Activated CD4-positive, alpha-beta T cell treated with anti-CD3 and anti-CD28 coated beads, Interleukin-10, Interleukin-2, amounts not matched to agents 100 ng/mL and 50 ng/mL, durations not matched to agents 16 hours and 8 hours (primary cell): Measurements from ENCODE around the gene EXT2.

Experiments used
- DNase-seq: peaks from one replicate; pipeline ENCODE4 v3.0.0-alpha.2; 2020

EXT2 gene

DNA sequence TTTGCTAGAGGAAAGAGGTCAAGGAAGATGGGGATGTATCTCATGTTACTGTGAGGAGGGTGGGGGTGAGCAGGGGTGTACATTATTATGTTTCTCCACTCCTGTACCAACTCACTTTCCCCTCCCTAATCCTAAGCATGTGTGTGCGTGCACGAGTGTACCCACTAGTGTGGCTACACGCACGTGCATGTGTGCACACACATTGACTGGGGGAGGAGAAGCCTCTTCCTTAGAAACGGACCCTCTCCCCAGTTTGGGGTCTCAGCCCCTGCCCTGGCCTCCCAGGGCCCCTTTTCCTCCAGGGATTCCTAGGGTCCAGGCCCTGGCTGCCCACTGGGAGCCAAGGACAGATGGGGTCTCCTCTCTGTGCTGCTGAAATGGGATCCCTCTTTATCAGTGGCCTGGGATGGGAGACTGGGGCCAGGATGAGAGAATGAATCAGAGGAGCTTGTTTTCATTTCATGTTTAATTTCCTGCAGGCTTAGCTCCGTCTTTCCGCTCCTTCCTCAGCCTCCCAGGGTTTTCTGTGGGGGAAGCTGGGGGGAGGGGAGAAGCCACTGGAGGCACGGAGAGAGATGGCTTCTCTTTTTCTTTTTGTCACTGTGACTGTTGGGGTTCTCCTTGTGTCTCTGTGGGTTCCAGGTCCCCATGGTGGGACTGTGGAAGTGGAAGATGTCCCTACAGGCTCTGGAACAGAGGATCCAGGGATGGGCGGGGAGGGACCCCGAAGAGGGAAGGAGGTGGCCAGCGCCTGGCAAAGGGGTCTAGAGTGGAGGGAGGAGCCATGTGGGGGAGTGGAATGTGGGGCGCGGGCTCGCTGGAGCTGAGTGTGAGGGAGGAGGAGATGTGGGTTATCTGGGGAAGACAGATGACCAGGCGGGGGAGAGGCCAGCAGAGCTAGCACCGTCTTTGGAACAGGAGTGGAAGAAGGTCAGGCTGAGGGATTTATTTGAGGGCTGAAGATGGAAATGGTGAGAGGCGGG, 174.2 kb downstream of the EXT2 start:
- no peak for DNase-seq

DNA sequence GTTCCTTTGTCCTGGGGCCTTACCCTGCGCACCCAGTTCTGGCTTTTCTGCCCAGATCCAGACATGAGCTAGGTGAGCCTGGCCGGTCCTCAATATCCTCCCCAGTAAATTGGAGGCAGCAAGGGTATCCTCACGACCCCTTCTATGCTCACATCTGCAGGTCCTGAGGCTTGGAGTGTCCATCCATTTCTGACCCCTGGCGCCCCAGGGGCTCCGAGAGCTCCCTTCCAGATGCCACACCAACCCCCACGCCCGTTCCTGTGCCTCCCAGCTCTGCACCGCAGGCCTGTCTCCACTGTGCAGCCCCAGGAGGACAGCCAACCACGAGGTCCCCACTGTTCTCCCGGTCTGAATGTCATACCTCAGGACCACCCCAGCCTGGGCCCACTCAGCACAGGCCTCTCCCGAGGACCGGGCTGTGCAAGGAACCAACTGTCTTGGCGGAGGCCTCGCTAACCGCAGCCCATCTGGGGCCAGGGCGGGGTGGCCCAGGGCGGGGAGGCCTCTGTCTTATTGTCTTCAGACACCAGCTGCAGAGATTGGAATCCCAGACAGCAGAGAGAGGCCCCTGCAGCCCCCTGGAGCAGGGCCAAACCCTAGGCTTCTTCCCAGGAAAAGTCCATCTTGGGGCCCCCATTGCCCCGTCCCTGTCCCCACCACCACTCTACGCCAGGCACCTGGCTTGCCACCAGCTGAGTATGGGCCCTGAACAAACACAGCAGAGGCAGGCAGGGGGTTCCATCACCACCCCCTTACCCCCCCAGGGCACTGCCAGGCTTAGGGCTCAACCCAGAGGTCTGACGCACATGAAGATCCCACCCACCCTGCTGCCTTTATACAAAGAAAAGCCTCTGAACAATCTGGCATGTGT, 175.2 kb downstream of the EXT2 start:
- no peak for DNase-seq

DNA sequence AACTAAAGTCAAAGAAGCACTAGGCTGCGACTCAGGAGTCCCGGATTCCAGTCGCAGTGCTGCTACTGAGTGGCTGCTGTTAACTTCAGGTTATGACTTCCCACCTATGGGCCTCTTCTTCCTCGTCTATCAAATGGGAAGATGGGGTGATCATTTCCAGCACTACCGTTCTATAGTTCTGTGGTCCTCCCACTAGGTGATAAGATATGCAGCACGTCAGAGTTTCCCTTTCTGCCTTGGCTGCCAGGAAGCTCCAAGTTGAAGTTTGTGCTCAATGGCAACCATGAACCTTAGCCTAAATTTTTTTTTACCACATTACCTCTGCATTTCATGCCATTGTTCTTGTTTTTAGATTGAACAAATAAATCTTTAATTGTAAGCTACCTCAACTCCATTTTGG, 175.8 kb downstream of the EXT2 start:
- DNase-seq, result no peak

DNA sequence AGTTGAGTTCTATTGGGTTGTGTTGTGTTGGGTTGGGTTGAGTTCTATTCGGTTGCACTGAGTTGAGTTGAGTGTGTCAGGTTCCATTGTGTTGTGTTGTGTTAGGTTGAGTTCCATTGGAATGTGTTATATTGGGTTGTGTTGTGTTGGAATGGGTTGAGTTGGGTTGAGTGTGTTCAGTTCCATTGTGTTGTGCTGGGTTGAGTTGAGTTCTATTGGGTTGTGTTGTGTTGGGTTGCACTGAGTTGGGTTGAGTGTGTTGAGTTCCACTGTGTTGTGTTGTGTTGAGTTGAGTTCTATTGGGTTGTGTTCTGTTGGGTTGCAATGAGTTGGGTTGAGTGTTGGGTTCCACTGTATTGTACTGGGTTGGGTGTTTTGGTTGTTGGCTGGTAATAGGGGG, 178.9 kb downstream of the EXT2 start:
- DNase-seq, result no peak

DNA sequence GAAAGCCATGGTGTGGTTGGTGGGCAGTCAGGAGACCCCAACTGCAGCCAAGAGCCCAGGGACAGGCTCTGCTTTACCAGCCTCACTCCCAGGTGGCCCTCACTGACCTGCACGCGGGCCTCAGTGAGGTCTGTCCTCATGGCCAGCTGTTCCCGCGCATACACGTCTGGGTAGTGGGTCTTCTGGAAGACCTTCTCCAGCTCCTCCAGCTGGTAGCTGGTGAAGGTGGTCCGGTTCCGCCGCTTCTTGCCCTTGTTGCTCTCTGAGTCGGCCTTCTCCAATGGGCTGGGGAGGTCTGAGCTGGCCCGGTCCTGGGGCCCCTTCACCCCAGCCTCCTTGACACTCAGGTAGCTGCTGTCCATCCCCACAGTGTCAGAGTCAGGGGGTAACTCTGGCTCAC, 179.8 kb downstream of the EXT2 start:
- no peak for DNase-seq

DNA sequence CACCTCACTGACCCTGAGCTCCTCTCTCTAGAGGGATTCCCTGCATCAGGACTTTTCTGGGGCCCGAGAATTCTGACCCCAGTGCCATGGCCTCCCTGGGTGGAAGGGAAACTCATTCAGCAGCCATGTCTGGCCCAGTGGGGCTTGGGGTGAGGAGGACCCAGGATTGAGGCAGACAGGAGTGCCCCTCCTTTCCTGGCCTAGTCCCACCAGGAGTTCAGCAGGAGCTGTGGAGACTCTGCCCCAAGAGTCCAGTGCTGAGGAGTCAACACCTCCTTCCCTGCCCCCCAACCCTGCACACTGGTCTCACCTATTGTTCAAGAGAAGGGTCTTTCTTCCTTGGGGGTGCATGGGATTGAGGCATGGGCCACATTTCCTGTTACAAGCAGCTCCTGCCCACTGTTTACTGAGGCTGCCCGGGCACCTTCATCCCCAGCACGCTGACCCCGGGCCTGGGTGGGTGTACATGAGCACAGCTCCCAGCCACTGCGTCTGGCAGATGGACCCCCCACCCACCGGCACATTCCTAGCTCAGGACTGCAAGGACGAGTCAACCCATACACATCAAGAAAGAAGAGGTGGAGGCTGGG, 180.6 kb downstream of the EXT2 start:
- no peak for DNase-seq

DNA sequence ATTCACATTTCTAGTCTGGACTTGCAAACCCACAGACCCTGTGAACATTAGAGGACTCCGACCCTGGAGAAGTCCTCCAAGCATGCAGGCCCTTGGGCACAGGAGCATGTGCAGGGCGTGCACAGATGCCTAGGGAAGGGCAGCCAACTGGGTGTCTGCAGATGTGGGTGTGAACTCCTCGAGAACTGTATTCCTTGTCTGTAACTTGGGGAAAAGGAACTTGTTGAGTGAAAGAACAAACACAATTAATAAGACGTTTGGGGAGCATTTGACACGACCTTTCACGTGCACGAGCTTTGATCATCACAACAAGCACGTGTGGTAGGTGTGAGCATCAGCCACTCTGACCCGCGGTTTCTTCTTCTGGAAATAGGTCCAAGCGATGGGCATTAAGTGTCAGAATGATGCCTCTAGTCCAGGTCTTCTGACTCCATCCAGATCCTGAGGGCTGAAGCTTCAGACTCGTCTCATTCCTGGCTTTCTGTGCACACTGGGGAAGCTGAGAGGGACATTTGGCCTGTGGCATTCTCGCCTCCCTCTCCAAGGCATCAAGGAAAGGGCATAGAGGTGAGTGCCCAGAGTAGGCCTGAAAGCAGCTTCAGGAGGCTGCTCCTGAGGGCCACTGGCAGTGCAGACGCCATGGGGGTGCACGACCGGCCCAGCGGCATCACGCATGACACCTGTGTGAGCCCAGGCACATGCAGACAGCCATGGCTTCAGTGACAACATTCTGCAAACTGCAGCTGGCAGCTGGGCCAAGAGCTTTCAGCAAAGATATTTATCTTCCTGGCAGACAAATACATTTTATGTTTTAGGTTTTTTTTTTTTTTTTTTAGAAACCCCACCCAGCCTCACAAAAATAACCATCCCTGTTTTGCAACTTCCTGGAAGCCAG, 182.0 kb downstream of the EXT2 start:
- no peak for DNase-seq

DNA sequence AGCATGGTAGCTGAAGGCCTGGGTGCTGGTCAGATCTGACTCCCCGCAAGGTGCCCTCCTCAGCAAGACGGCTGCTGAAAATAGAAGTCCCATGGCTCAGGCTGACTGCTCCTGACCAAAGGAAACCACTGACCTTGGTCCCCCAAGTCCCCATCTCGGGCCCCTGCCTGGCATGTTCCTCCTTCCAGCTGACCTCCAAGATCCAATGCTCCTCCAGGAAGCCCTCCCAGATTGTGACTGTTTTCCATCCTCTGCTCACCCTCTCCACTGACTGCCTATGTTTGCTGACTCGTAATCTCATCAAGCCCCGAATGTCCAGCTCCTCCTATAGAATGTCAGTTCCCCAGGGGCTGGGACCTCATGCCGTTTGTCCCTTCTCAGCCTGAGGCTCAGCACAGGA, 184.0 kb downstream of the EXT2 start:
- no peak for DNase-seq

DNA sequence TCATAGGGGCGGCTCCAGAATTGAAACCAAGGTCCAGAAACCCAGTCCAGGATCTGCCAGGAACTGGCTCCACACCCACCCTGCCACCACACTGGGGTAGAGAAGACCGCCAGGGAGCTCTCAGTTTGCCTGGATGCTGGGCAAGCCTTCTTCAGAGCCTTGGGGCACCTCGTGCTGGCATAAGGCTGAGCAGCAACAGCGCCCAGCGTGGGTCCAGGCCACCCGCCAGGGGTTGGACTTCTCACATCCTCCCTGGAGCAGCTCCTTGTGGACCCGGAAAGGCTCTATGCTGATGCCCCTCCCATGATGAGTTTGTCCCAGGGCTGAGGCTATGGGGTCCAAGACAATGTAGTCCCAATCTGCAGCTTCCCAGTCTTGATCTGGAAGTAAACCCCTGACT, 184.8 kb downstream of the EXT2 start:
- no peak for DNase-seq

DNA sequence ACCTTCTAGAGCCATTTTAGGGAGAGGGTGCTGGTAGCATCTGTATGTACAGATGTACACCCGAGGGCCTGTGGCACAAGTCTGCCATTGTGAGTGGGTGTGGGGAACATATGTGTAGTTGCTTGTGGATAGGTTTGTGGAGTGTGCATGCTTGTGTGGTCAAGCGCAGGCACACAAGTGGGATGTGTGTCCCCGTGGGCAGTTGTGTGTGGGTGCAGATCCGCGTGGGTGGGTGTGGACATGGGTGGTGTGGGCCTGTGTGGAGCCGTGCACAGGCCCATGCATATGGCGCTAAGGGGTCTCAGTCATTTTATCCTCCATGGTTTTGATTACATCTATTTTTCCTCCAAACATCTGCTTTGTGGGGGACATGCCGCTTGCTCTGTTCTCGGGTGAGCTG, 185.7 kb downstream of the EXT2 start:
- no peak for DNase-seq

DNA sequence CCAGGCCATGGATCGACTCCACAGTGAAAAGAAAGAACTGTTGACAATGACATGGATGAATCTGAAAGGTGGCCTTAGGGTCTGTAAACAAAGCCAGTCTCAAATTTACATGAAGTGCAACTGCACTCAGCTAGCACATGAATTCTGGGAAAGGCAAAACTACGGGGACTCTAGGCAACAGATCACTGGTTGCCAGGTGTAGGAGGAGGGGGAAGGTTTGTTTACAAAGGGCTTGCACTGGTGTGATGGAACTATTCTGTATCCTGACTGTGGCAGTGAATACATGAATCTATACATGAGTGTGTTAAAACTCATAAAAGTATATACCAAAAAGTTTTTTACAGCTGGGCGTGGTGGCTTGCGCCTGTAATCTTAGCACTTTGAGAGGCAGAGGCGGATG, 187.1 kb downstream of the EXT2 start:
- DNase-seq, result no peak

DNA sequence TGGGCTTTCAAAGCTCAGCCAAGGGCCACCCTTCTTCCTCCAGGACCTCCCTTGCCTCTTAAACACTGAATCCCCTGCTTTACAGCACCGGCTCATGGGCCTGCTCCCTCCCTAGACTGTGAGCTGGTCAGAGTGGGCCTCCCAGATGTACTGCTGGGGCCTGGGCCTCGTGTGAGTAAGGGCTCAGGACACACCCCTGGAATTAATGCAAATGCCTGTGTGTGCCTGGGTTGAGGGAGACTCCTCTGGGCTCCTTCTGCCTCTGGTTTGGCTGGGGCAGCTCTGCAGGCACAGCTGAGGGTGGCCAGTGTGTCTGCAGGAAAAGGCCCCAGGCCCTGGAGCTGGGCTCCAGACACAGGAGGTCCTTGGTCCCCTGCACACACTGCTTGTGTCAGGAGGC, 190.3 kb downstream of the EXT2 start:
- DNase-seq, result no peak

DNA sequence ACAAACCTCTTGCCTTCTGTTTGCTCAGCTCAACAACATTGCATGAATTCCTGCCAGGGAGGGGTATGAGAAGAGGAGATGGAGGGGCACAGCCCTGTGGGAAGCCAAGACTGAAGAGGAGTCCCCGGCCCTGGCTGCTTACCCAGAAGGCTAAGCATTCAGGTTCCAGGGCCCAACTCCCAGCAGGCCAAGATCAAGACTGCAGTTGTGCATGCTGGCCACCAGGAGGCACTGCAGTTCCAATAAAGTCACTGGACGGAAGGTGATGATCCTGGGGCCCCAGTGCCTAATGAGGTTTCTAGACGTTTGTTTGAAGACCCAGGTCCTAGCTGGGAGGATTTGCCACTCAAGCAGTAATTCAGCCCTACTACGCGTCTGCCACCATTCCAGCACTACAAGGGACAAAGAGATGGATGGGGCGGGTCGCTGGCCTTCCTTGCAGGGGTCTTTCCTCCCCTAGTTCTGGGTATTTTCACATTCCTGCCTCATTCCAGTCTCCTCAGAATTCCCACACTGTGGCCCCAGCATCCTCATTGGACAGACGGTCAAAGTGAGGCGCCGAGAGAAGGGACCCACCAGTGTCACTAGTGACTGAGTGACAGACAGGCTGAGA, 190.9 kb downstream of the EXT2 start:
- DNase-seq, result peak; percentile 73

DNA sequence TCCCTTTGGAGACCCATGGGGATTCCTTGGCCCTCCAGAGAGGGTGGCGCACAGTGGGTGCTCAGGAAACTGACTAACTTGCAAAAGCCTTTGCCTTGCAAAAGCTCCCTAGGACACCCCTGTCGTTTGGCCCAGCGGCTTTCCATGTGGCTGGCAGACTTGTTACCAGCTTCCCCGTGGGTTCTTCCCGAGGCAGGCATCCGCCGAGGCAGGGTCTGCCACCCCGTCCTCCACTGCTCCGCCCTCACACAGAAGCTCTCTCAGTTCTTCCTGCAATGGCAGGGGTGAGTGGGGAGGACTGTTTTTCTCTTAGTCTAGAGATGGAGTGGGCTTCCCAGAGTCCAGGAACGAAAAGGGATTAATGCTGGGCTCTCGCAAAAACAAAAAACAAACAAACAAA, 191.4 kb downstream of the EXT2 start:
- no peak for DNase-seq

DNA sequence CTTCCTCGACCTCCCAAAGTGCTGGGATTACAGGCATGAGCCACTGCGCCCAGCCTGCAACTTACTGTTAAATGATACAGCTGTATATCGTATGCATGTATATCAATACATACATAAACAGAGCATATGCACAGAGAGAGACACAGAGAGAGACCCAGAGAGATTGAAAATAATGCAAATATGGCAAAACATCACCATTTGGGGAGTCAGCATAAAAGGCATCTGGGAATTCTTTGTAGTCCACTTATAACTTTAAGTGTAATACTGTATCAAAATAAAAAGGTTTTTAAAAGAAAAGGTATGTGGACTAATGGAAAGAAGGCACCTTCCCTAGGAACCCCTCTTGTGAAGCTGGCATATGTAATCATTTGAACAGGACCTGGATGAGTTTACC, 192.7 kb downstream of the EXT2 start:
- no peak for DNase-seq

DNA sequence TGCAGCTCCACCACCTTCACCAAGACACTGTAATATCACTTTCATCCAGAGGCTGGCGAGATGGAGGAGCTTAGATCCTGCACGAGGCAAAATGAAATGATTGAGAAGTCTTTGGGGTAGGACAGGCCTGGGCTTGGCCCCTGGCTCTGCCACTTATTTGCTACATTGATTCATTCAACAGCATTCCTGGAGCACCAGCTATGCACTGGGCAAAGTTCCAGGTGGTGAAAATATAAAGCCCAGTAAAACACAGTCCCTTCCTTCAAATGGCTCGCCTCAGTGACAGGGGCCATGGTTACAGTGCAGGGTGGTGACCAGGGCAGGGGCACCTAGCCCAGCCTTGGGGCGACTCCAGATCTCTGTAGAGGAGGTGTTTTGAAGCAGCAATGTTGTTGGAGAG, 194.7 kb downstream of the EXT2 start:
- DNase-seq, result no peak
